MM.1S (cell line): Measurements from ENCODE around the gene AMBRA1.

Source experiments
- EZH2 ChIP-seq: fragments of 300-600 bp; sonication (generic); optimal IDR thresholded peaks from 2 replicates; pipeline ENCODE3; 2017; ENCODE audit warnings: low read depth, mild to moderate bottlenecking, antibody characterized with exemption, low read length, mixed read lengths
- EZH2phosphoT487 ChIP-seq: fragments of 300-600 bp; sonication (generic); IDR thresholded peaks from 2 replicates; pipeline ENCODE4 v1.6.1; 2018; ENCODE audit warnings: antibody characterized with exemption, low read length
- TF ChIP-seq, protein P1 (sequence below): fragments of 300-600 bp; sonication (generic); IDR thresholded peaks from 2 replicates; pipeline ENCODE4 v1.5.1; 2016; ENCODE audit warnings: antibody characterized with exemption, low read length, mixed read lengths

GRCh38 chr11:46392421-46393230 lies 201.2 kb downstream of the AMBRA1 start:
- no peak for TF ChIP-seq EZH2
- TF ChIP-seq, protein P1, sequence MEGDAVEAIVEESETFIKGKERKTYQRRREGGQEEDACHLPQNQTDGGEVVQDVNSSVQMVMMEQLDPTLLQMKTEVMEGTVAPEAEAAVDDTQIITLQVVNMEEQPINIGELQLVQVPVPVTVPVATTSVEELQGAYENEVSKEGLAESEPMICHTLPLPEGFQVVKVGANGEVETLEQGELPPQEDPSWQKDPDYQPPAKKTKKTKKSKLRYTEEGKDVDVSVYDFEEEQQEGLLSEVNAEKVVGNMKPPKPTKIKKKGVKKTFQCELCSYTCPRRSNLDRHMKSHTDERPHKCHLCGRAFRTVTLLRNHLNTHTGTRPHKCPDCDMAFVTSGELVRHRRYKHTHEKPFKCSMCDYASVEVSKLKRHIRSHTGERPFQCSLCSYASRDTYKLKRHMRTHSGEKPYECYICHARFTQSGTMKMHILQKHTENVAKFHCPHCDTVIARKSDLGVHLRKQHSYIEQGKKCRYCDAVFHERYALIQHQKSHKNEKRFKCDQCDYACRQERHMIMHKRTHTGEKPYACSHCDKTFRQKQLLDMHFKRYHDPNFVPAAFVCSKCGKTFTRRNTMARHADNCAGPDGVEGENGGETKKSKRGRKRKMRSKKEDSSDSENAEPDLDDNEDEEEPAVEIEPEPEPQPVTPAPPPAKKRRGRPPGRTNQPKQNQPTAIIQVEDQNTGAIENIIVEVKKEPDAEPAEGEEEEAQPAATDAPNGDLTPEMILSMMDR: no peak
- no peak for TF ChIP-seq EZH2phosphoT487
